Trophoblast cell (in vitro differentiated cells and primary cell): ENCODE data around the gene IGSF9B.
A peak's percentile ranks its signal among the peaks of the same experiment; 100 is the strongest.

Source experiments
- DNase-seq, 2 donors: peaks; one replicate each; pipeline ENCODE4 v3.0.0-alpha.2; 2016
- H2AFZ ChIP-seq: 2 replicates; pipeline ENCODE4 v1.6.1; 2013; ENCODE audit warnings: low read length, moderate library complexity, mild to moderate bottlenecking; ENCODE audit not compliant: insufficient read depth, poor library complexity
- H2AK5ac ChIP-seq: 2 replicates; pipeline ENCODE4 v1.6.1; 2013; ENCODE audit warnings: mild to moderate bottlenecking, low read length
- H2BK120ac ChIP-seq: 2 replicates; pipeline ENCODE4 v1.6.1; 2013; ENCODE audit warnings: low read length, mild to moderate bottlenecking, moderate library complexity; ENCODE audit not compliant: insufficient read depth, poor library complexity
- H2BK12ac ChIP-seq: 2 replicates; pipeline ENCODE4 v1.6.1; 2013; ENCODE audit warnings: mild to moderate bottlenecking, low read length, moderate library complexity
- H2BK5ac ChIP-seq: 2 replicates; pipeline ENCODE4 v1.6.1; 2013; ENCODE audit warnings: low read length, low read depth, moderate library complexity, mild to moderate bottlenecking; ENCODE audit not compliant: poor library complexity
- H3K14ac ChIP-seq: 2 replicates; pipeline ENCODE4 v1.6.1; 2013; ENCODE audit warnings: mild to moderate bottlenecking, low read length
- H3K18ac ChIP-seq: 2 replicates; pipeline ENCODE4 v1.6.1; 2013; ENCODE audit warnings: mild to moderate bottlenecking, low read length
- H3K23ac ChIP-seq: 2 replicates; pipeline ENCODE4 v1.6.1; 2013; ENCODE audit warnings: low read length
- H3K27ac ChIP-seq: 2 replicates; pipeline ENCODE4 v1.5.1; 2013; ENCODE audit warnings: low read depth, mild to moderate bottlenecking, inconsistent platforms, low read length, moderate library complexity
- H3K27me3 ChIP-seq: 2 replicates; pipeline ENCODE4 v1.6.1; 2013; ENCODE audit warnings: inconsistent platforms, mild to moderate bottlenecking, low read length, moderate library complexity; ENCODE audit not compliant: insufficient read depth
- H3K36me3 ChIP-seq, 2 experiments: 1 replicate in 1 of 2; 2 replicates in 1 of 2; pipeline ENCODE4 v1.6.1; 2013; ENCODE audit warnings: low read length in 2 of 2, mild to moderate bottlenecking in 2 of 2, moderate library complexity in 1 of 2; ENCODE audit not compliant: insufficient read depth in 2 of 2, control insufficient read depth in 1 of 2
- H3K4ac ChIP-seq: 2 replicates; pipeline ENCODE4 v1.6.1; 2013; ENCODE audit warnings: low read depth, mild to moderate bottlenecking, low read length, moderate library complexity
- H3K4me1 ChIP-seq, 2 experiments: 1 replicate in 1 of 2; 2 replicates in 1 of 2; pipeline ENCODE4 v1.6.1; 2013; ENCODE audit warnings: low read length in 2 of 2, mild to moderate bottlenecking in 2 of 2, moderate library complexity in 1 of 2; ENCODE audit not compliant: insufficient read depth in 2 of 2, control insufficient read depth in 1 of 2
- H3K4me2 ChIP-seq: 2 replicates; pipeline ENCODE4 v1.6.1; 2013; ENCODE audit warnings: inconsistent platforms, mild to moderate bottlenecking, low read length, moderate library complexity
- H3K4me3 ChIP-seq: 2 replicates; pipeline ENCODE4 v1.5.1; 2013; ENCODE audit warnings: mild to moderate bottlenecking, low read depth, low read length, inconsistent platforms
- H3K79me1 ChIP-seq: one replicate; pipeline ENCODE4 v1.6.1; 2013; ENCODE audit warnings: low read length
- H3K79me2 ChIP-seq: 2 replicates; pipeline ENCODE4 v1.6.1; 2013; ENCODE audit warnings: low read length, mild to moderate bottlenecking; ENCODE audit not compliant: control insufficient read depth, insufficient read depth, poor library complexity
- H3K9ac ChIP-seq: 2 replicates; pipeline ENCODE4 v1.6.1; 2013; ENCODE audit warnings: mild to moderate bottlenecking, low read length
- H3K9me3 ChIP-seq: 2 replicates; pipeline ENCODE4 v1.6.1; 2013; ENCODE audit warnings: low read depth, mild to moderate bottlenecking, control low read depth, inconsistent platforms, low read length; ENCODE audit not compliant: insufficient read depth
- H4K12ac ChIP-seq: 2 replicates; pipeline ENCODE4 v1.6.1; 2013; ENCODE audit warnings: low read depth, mild to moderate bottlenecking, low read length, moderate library complexity
- H4K8ac ChIP-seq: 2 replicates; pipeline ENCODE4 v1.6.1; 2013; ENCODE audit warnings: low read depth, mild to moderate bottlenecking, low read length, moderate library complexity
- H4K91ac ChIP-seq: one replicate; pipeline ENCODE4 v1.6.1; 2013; ENCODE audit warnings: low read depth, mild to moderate bottlenecking, low read length, moderate library complexity
- WGBS: extraction: QIAGEN DNeasy Blood & Tissue Kit; methylation state at CpG from one replicate; pipeline ENCODE4 v1.1.7; 2013; ENCODE audit warnings: missing lambda C conversion rate; ENCODE audit not compliant: insufficient read length, insufficient coverage; ENCODE audit errors: extremely low coverage; 5-methylcytosine and 5-hydroxymethylcytosine counted together

IGSF9B gene

GRCh38 chr11:133886029-133886428, 70.7 kb downstream of the IGSF9B start:
- Histone ChIP-seq H2AFZ (no peak overlapping the region), H2BK120ac (no peak overlapping the region), H2BK5ac (no peak overlapping the region), H4K12ac (no peak overlapping the region), H3K9ac (peak overlapping the region; percentile 33), H3K23ac (no peak overlapping the region), H3K79me2 (no peaks in the 10 kb centered on the region), H3K4me1 (no peaks in the 10 kb centered on the region), H2AK5ac (no peak overlapping the region), H3K4me3 (no peak overlapping the region), H3K4me2 (no peak overlapping the region), H4K8ac (no peak overlapping the region), H2BK12ac (no peak overlapping the region), H3K4ac (no peak overlapping the region), H3K36me3 (no peaks in the 10 kb centered on the region), H3K14ac (no peak overlapping the region), H3K27ac (no peak overlapping the region), H3K79me1 (no peaks in the 10 kb centered on the region), H3K18ac (no peak overlapping the region), H3K9me3 (peaks cover 4% of the 10 kb centered on the region), H3K27me3 (no peaks in the 10 kb centered on the region), H4K91ac (no peak overlapping the region)
- no CpG with 5 or more reads among the region's 3 CpGs for WGBS
- DNase-seq: no peak

- Histone ChIP-seq H3K79me2 (no peaks in the 10 kb centered on the region), H3K23ac (no peak overlapping the region), H3K27me3 (no peaks in the 10 kb centered on the region), H3K27ac (no peak overlapping the region), H3K9ac (no peak overlapping the region), H3K79me1 (no peaks in the 10 kb centered on the region), H4K8ac (no peak overlapping the region), H4K12ac (no peak overlapping the region), H4K91ac (no peak overlapping the region), H3K36me3 (no peaks in the 10 kb centered on the region), H2BK12ac (no peak overlapping the region), H3K4ac (no peak overlapping the region), H3K4me2 (no peak overlapping the region), H3K4me3 (no peak overlapping the region), H3K4me1 (no peaks in the 10 kb centered on the region), H2BK120ac (no peak overlapping the region), H2AFZ (no peak overlapping the region), H2AK5ac (no peak overlapping the region), H3K9me3 (peaks cover 2% of the 10 kb centered on the region), H3K18ac (no peak overlapping the region), H2BK5ac (no peak overlapping the region), H3K14ac (no peak overlapping the region)
- WGBS: no CpG with 5 or more reads among the region's 1 CpG
- no peak for DNase-seq
These were observed 84.6 kb downstream of the IGSF9B start for GRCh38 chr11:133872160-133872559.

GRCh38 chr11:133867456-133867855, 89.3 kb downstream of the IGSF9B start:
- DNase-seq: no peak
- no peak overlapping the region for H3K4ac ChIP-seq
- H3K9ac ChIP-seq: no peak overlapping the region

GRCh38 chr11:133865466-133865865, 91.3 kb downstream of the IGSF9B start:
- H3K4me3 ChIP-seq: no peak overlapping the region
- H4K12ac ChIP-seq: no peak overlapping the region
- no peak overlapping the region for H3K14ac ChIP-seq
- H2BK120ac ChIP-seq: no peak overlapping the region
- H3K27ac ChIP-seq: no peak overlapping the region
- no peak overlapping the region for H3K18ac ChIP-seq
- H3K27me3 ChIP-seq: no peaks in the 10 kb centered on the region
- no peak overlapping the region for H3K9ac ChIP-seq
- H3K4ac ChIP-seq: no peak overlapping the region
- H3K79me1 ChIP-seq: no peaks in the 10 kb centered on the region
- H4K91ac ChIP-seq: no peak overlapping the region
- WGBS: no CpG with 5 or more reads among the region's 11 CpGs
- H2AK5ac ChIP-seq: no peak overlapping the region
- H3K4me1 ChIP-seq: no peaks in the 10 kb centered on the region
- H2AFZ ChIP-seq: no peak overlapping the region
- H3K79me2 ChIP-seq: no peaks in the 10 kb centered on the region
- no peak overlapping the region for H2BK5ac ChIP-seq
- peaks cover 1% of the 10 kb centered on the region for H3K9me3 ChIP-seq
- no peaks in the 10 kb centered on the region for H3K36me3 ChIP-seq
- H4K8ac ChIP-seq: no peak overlapping the region
- H2BK12ac ChIP-seq: no peak overlapping the region
- no peak overlapping the region for H3K4me2 ChIP-seq
- DNase-seq: no peak
- H3K23ac ChIP-seq: no peak overlapping the region

More at GRCh38 chr11:133867456-133867855, 89.3 kb downstream of the IGSF9B start:
- Histone ChIP-seq H3K18ac (no peak overlapping the region), H3K23ac (no peak overlapping the region), H2BK120ac (no peak overlapping the region), H2AK5ac (no peak overlapping the region), H4K8ac (no peak overlapping the region), H3K79me2 (no peaks in the 10 kb centered on the region), H3K14ac (no peak overlapping the region), H4K12ac (no peak overlapping the region), H3K27me3 (no peaks in the 10 kb centered on the region), H3K4me2 (no peak overlapping the region), H2BK5ac (no peak overlapping the region), H3K9me3 (peaks cover 1% of the 10 kb centered on the region), H3K27ac (no peak overlapping the region), H3K4me3 (no peak overlapping the region), H2BK12ac (no peak overlapping the region), H3K79me1 (no peaks in the 10 kb centered on the region), H3K36me3 (no peaks in the 10 kb centered on the region), H3K4me1 (no peaks in the 10 kb centered on the region), H2AFZ (no peak overlapping the region), H4K91ac (no peak overlapping the region)
